ENCODE data around the gene XIRP1. TPM values are rescaled to one million over a fixed set of nuclear protein-coding genes. Genes with fewer than 3 reads are reported as not detected.

Gene XIRP1
- total RNA-seq, 1 donor, result under 0.01 TPM

- no peaks in the 10 kb centered on the region for H3K9me3 ChIP-seq (ENCODE audit: low read depth, low read length)
- H3K4me1 ChIP-seq (ENCODE audit: insufficient read depth, low read length), result peaks cover 52% of the 10 kb centered on the region
- no peaks in the 10 kb centered on the region for H3K27me3 ChIP-seq (ENCODE audit: insufficient read depth, low read length)
- H3K4me3 ChIP-seq (ENCODE audit: low read length), result no peak overlapping the region
Measured at GRCh38 chr3:39220407-39221140, 28.2 kb upstream of the XIRP1 start.

GRCh38 chr3:39219702-39220101, 27.3 kb upstream of the XIRP1 start:
- Histone ChIP-seq H3K4me1 (ENCODE audit: insufficient read depth, low read length) (peaks cover 49% of the 10 kb centered on the region), H3K27me3 (ENCODE audit: insufficient read depth, low read length) (no peaks in the 10 kb centered on the region), H3K4me3 (ENCODE audit: low read length) (no peak overlapping the region), H3K9me3 (ENCODE audit: low read depth, low read length) (no peaks in the 10 kb centered on the region)

- Histone ChIP-seq H3K4me3 (ENCODE audit: low read length) (no peak overlapping the region), H3K27me3 (ENCODE audit: insufficient read depth, low read length) (no peaks in the 10 kb centered on the region), H3K4me1 (ENCODE audit: insufficient read depth, low read length) (peaks cover 62% of the 10 kb centered on the region), H3K9me3 (ENCODE audit: low read depth, low read length) (no peaks in the 10 kb centered on the region)
Measured at GRCh38 chr3:39216176-39216790, 23.9 kb upstream of the XIRP1 start.

GRCh38 chr3:39213613-39214012, 21.2 kb upstream of the XIRP1 start:
- no peak overlapping the region for H3K4me3 ChIP-seq (ENCODE audit: low read length)

GRCh38 chr3:39212665-39213064, 20.3 kb upstream of the XIRP1 start:
- no peaks in the 10 kb centered on the region for H3K9me3 ChIP-seq (ENCODE audit: low read depth, low read length)
- no peak overlapping the region for H3K4me3 ChIP-seq (ENCODE audit: low read length)
- H3K27me3 ChIP-seq (ENCODE audit: insufficient read depth, low read length), result no peaks in the 10 kb centered on the region
- H3K4me1 ChIP-seq (ENCODE audit: insufficient read depth, low read length), result peaks cover 66% of the 10 kb centered on the region

More at GRCh38 chr3:39213613-39214012, 21.2 kb upstream of the XIRP1 start:
- no peaks in the 10 kb centered on the region for H3K27me3 ChIP-seq (ENCODE audit: insufficient read depth, low read length)
- H3K4me1 ChIP-seq (ENCODE audit: insufficient read depth, low read length), result peaks cover 64% of the 10 kb centered on the region
- H3K9me3 ChIP-seq (ENCODE audit: low read depth, low read length), result no peaks in the 10 kb centered on the region

GRCh38 chr3:39211332-39212130, 19.1 kb upstream of the XIRP1 start:
- no peak overlapping the region for H3K4me3 ChIP-seq (ENCODE audit: low read length)
- H3K9me3 ChIP-seq (ENCODE audit: low read depth, low read length), result no peaks in the 10 kb centered on the region
- H3K27me3 ChIP-seq (ENCODE audit: insufficient read depth, low read length), result no peaks in the 10 kb centered on the region
- peaks cover 54% of the 10 kb centered on the region for H3K4me1 ChIP-seq (ENCODE audit: insufficient read depth, low read length)

GRCh38 chr3:39210078-39210477, 17.7 kb upstream of the XIRP1 start:
- Histone ChIP-seq H3K27me3 (ENCODE audit: insufficient read depth, low read length) (no peaks in the 10 kb centered on the region), H3K4me1 (ENCODE audit: insufficient read depth, low read length) (peaks cover 41% of the 10 kb centered on the region), H3K4me3 (ENCODE audit: low read length) (no peak overlapping the region), H3K9me3 (ENCODE audit: low read depth, low read length) (no peaks in the 10 kb centered on the region)

- Histone ChIP-seq H3K27me3 (ENCODE audit: insufficient read depth, low read length) (no peaks in the 10 kb centered on the region), H3K4me3 (ENCODE audit: low read length) (no peak overlapping the region), H3K9me3 (ENCODE audit: low read depth, low read length) (no peaks in the 10 kb centered on the region), H3K4me1 (ENCODE audit: insufficient read depth, low read length) (peaks cover 37% of the 10 kb centered on the region)
Measured at GRCh38 chr3:39209329-39209970, 17.1 kb upstream of the XIRP1 start.

- Histone ChIP-seq H3K4me3 (ENCODE audit: low read length) (no peak overlapping the region), H3K4me1 (ENCODE audit: insufficient read depth, low read length) (peaks cover 29% of the 10 kb centered on the region), H3K9me3 (ENCODE audit: low read depth, low read length) (no peaks in the 10 kb centered on the region), H3K27me3 (ENCODE audit: insufficient read depth, low read length) (no peaks in the 10 kb centered on the region)
Measured at GRCh38 chr3:39208463-39209055, 16.2 kb upstream of the XIRP1 start.

GRCh38 chr3:39207361-39208186, 15.2 kb upstream of the XIRP1 start:
- H3K4me1 ChIP-seq (ENCODE audit: insufficient read depth, low read length), result peaks cover 27% of the 10 kb centered on the region
- H3K4me3 ChIP-seq (ENCODE audit: low read length), result no peak overlapping the region
- no peaks in the 10 kb centered on the region for H3K27me3 ChIP-seq (ENCODE audit: insufficient read depth, low read length)
- H3K9me3 ChIP-seq (ENCODE audit: low read depth, low read length), result no peaks in the 10 kb centered on the region

- H3K4me3 ChIP-seq (ENCODE audit: low read length), result no peak overlapping the region
Measured at GRCh38 chr3:39205919-39206516, 13.6 kb upstream of the XIRP1 start.

GRCh38 chr3:39205131-39205530, 12.7 kb upstream of the XIRP1 start:
- Histone ChIP-seq H3K9me3 (ENCODE audit: low read depth, low read length) (no peaks in the 10 kb centered on the region), H3K27me3 (ENCODE audit: insufficient read depth, low read length) (no peaks in the 10 kb centered on the region), H3K4me1 (ENCODE audit: insufficient read depth, low read length) (peaks cover 21% of the 10 kb centered on the region), H3K4me3 (ENCODE audit: low read length) (no peak overlapping the region)

More at GRCh38 chr3:39205919-39206516, 13.6 kb upstream of the XIRP1 start:
- H3K27me3 ChIP-seq (ENCODE audit: insufficient read depth, low read length), result no peaks in the 10 kb centered on the region
- no peaks in the 10 kb centered on the region for H3K9me3 ChIP-seq (ENCODE audit: low read depth, low read length)
- H3K4me1 ChIP-seq (ENCODE audit: insufficient read depth, low read length), result peaks cover 27% of the 10 kb centered on the region

- peaks cover 8% of the 10 kb centered on the region for H3K4me1 ChIP-seq (ENCODE audit: insufficient read depth, low read length)
- H3K9me3 ChIP-seq (ENCODE audit: low read depth, low read length), result no peaks in the 10 kb centered on the region
- no peaks in the 10 kb centered on the region for H3K27me3 ChIP-seq (ENCODE audit: insufficient read depth, low read length)
- H3K4me3 ChIP-seq (ENCODE audit: low read length), result no peak overlapping the region
Measured at GRCh38 chr3:39203860-39204259, 11.5 kb upstream of the XIRP1 start.

- Histone ChIP-seq H3K27me3 (ENCODE audit: insufficient read depth, low read length) (no peaks in the 10 kb centered on the region), H3K9me3 (ENCODE audit: low read depth, low read length) (no peaks in the 10 kb centered on the region), H3K4me1 (ENCODE audit: insufficient read depth, low read length) (peaks cover 3% of the 10 kb centered on the region), H3K4me3 (ENCODE audit: low read length) (no peak overlapping the region)
Measured at GRCh38 chr3:39203402-39203801, 11.0 kb upstream of the XIRP1 start.

Measured in mononuclear cell (primary cell).